Measurements from ENCODE around the gene ZRANB3. TPM values are rescaled to one million over a fixed set of nuclear protein-coding genes. Genes with fewer than 3 reads are reported as not detected.

The ZRANB3 gene
- total RNA-seq, 1 donor from 2014 or later = 16.5 TPM

- TF ChIP-seq CTCF (IDR thresholded peaks at IDR 0.05; ENCODE audit: unreplicated experiment) = no peak
- peaks cover 7% of the 10 kb centered on the region for H3K4me1 Mint-ChIP-seq
- peaks cover 17% of the 10 kb centered on the region for H3K36me3 Mint-ChIP-seq
- H3K27me3 Mint-ChIP-seq (ENCODE audit: low read depth) = no peaks in the 10 kb centered on the region
- peaks cover 15% of the 10 kb centered on the region for H3K9me3 Mint-ChIP-seq
- DNase-seq (ENCODE audit: low spot score in 2 of 2, unreplicated experiment in 2 of 2) = no peak
- H3K4me3 Mint-ChIP-seq = no peak overlapping the region
- peak overlapping the region; percentile 8 for H3K27ac Mint-ChIP-seq
Measured at GRCh38 chr2:135557530-135557929, 26.5 kb upstream of the ZRANB3 start.

GRCh38 chr2:135555311-135555710, 24.3 kb upstream of the ZRANB3 start:
- no peak for DNase-seq (ENCODE audit: low spot score in 2 of 2, unreplicated experiment in 2 of 2)
- H3K9me3 Mint-ChIP-seq = peaks cover 15% of the 10 kb centered on the region
- H3K36me3 Mint-ChIP-seq = peaks cover 15% of the 10 kb centered on the region
- H3K4me1 Mint-ChIP-seq = peaks cover 7% of the 10 kb centered on the region
- H3K27ac Mint-ChIP-seq = no peak overlapping the region
- H3K27me3 Mint-ChIP-seq (ENCODE audit: low read depth) = no peaks in the 10 kb centered on the region
- no peak overlapping the region for H3K4me3 Mint-ChIP-seq
- no peak for TF ChIP-seq CTCF (IDR thresholded peaks at IDR 0.05; ENCODE audit: unreplicated experiment)

- no peaks in the 10 kb centered on the region for H3K27me3 Mint-ChIP-seq (ENCODE audit: low read depth)
- TF ChIP-seq CTCF (IDR thresholded peaks at IDR 0.05; ENCODE audit: unreplicated experiment) = no peak
- H3K4me3 Mint-ChIP-seq = no peak overlapping the region
- H3K9me3 Mint-ChIP-seq = peaks cover 15% of the 10 kb centered on the region
- H3K4me1 Mint-ChIP-seq = peaks cover 7% of the 10 kb centered on the region
- peaks cover 15% of the 10 kb centered on the region for H3K36me3 Mint-ChIP-seq
- DNase-seq (ENCODE audit: low spot score in 2 of 2, unreplicated experiment in 2 of 2) = no peak
- no peak overlapping the region for H3K27ac Mint-ChIP-seq
Measured at GRCh38 chr2:135552887-135553286, 21.9 kb upstream of the ZRANB3 start.

- H3K27ac Mint-ChIP-seq = no peak overlapping the region
- H3K27me3 Mint-ChIP-seq (ENCODE audit: low read depth) = no peaks in the 10 kb centered on the region
- no peak for DNase-seq (ENCODE audit: low spot score in 2 of 2, unreplicated experiment in 2 of 2)
- H3K9me3 Mint-ChIP-seq = peaks cover 15% of the 10 kb centered on the region
- no peak for TF ChIP-seq CTCF (IDR thresholded peaks at IDR 0.05; ENCODE audit: unreplicated experiment)
- H3K4me1 Mint-ChIP-seq = no peaks in the 10 kb centered on the region
- no peak overlapping the region for H3K4me3 Mint-ChIP-seq
- H3K36me3 Mint-ChIP-seq = peaks cover 15% of the 10 kb centered on the region
Measured at GRCh38 chr2:135551356-135551755, 20.3 kb upstream of the ZRANB3 start.

- H3K27me3 Mint-ChIP-seq (ENCODE audit: low read depth) = no peaks in the 10 kb centered on the region
Measured at GRCh38 chr2:135547311-135547710, 16.3 kb upstream of the ZRANB3 start.

More at GRCh38 chr2:135547311-135547710, 16.3 kb upstream of the ZRANB3 start:
- Mint-ChIP-seq H3K27ac (no peak overlapping the region), H3K4me1 (peaks cover 3% of the 10 kb centered on the region), H3K9me3 (peaks cover 6% of the 10 kb centered on the region), H3K36me3 (peaks cover 5% of the 10 kb centered on the region), H3K4me3 (no peak overlapping the region)
- no peak for DNase-seq (ENCODE audit: low spot score in 2 of 2, unreplicated experiment in 2 of 2)
- no peak for TF ChIP-seq CTCF (IDR thresholded peaks at IDR 0.05; ENCODE audit: unreplicated experiment)
